Mammary epithelial cell (primary cell): ENCODE measurements around the gene NEU3.

Experiments used
- CTCF ChIP-seq, 2 donors: IDR thresholded peaks in 1 of 2; conservative IDR thresholded peaks in 1 of 2; 2 replicates each; pipeline ENCODE4 v1.5.1; 2011 to 2012; ENCODE audit warnings: inconsistent platforms in 2 of 2, low read length in 2 of 2, mild to moderate bottlenecking in 2 of 2, control low read depth in 1 of 2, low read depth in 1 of 2; ENCODE audit not compliant: insufficient read depth in 1 of 2; ENCODE audit errors: extremely low read depth in 1 of 2
- EZH2 ChIP-seq: IDR thresholded peaks from 2 replicates; pipeline ENCODE4 v1.6.1; 2012; ENCODE audit warnings: low read length, inconsistent platforms, borderline replicate concordance

- no peak for TF ChIP-seq CTCF (conservative IDR thresholded peaks at IDR 0.05 in 1 of 2, IDR thresholded peaks at IDR 0.05 in 1 of 2; ENCODE audit: extremely low read depth in 1 of 2, insufficient read depth in 1 of 2, low read depth in 1 of 2, low read length in 2 of 2)
- no peak for TF ChIP-seq EZH2
Measured at GRCh38 chr11:75028321-75028720, 39.6 kb downstream of the NEU3 start.
